Measurements from ENCODE around the gene IMPDH1.
A peak's percentile ranks its signal among the peaks of the same experiment; 100 is the strongest.

Gene IMPDH1

DNA sequence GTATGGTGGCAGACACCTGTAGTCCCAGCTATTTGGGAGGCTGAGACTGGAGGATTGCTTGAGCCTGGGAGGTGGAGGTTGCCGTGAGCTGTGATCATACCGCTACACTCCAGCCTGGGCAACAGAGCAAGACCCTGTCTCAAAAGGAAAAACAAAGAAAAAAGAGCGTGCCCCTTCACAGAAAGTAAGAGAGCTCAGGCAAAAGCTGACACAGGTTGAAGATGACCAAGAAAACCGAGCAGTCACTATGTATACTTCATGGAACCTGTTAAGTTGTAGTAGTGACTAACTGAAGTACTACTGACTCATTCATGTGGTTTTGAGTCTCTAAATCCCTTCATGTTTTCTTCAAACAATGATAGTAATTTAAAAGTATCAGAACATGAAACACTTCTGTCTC lies 47.1 kb downstream of the IMPDH1 start:
- no peaks in the 10 kb centered on the region for H4K20me1 ChIP-seq (ENCODE audit: insufficient read depth, low read length)
- H3K27me3 ChIP-seq (ENCODE audit: low read depth, low read length): peaks cover 51% of the 10 kb centered on the region
- peaks cover 5% of the 10 kb centered on the region for H3K4me1 ChIP-seq (ENCODE audit: low read length)
- H3K9me3 ChIP-seq (ENCODE audit: insufficient read depth, low read length): no peaks in the 10 kb centered on the region
- TF ChIP-seq EZH2phosphoT487 (IDR thresholded peaks at IDR 0.05; ENCODE audit: low read depth): no peak
- TF ChIP-seq, protein P1, sequence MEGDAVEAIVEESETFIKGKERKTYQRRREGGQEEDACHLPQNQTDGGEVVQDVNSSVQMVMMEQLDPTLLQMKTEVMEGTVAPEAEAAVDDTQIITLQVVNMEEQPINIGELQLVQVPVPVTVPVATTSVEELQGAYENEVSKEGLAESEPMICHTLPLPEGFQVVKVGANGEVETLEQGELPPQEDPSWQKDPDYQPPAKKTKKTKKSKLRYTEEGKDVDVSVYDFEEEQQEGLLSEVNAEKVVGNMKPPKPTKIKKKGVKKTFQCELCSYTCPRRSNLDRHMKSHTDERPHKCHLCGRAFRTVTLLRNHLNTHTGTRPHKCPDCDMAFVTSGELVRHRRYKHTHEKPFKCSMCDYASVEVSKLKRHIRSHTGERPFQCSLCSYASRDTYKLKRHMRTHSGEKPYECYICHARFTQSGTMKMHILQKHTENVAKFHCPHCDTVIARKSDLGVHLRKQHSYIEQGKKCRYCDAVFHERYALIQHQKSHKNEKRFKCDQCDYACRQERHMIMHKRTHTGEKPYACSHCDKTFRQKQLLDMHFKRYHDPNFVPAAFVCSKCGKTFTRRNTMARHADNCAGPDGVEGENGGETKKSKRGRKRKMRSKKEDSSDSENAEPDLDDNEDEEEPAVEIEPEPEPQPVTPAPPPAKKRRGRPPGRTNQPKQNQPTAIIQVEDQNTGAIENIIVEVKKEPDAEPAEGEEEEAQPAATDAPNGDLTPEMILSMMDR (IDR thresholded peaks at IDR 0.05; ENCODE audit: low read depth, low read length): no peak
- no peaks in the 10 kb centered on the region for H3K79me2 ChIP-seq (ENCODE audit: low read length)
- H3K9ac ChIP-seq (ENCODE audit: low read length): no peak overlapping the region
- H3K36me3 ChIP-seq (replicated peaks; ENCODE audit: low read depth, low read length): no peaks in the 10 kb centered on the region
- H3K4me3 ChIP-seq (ENCODE audit: low read length): no peak overlapping the region
- H3K27ac ChIP-seq (ENCODE audit: low read length): no peak overlapping the region
- H2AFZ ChIP-seq (ENCODE audit: low read depth, low read length): no peak overlapping the region
- no peak overlapping the region for H3K4me2 ChIP-seq (ENCODE audit: low read length)

DNA sequence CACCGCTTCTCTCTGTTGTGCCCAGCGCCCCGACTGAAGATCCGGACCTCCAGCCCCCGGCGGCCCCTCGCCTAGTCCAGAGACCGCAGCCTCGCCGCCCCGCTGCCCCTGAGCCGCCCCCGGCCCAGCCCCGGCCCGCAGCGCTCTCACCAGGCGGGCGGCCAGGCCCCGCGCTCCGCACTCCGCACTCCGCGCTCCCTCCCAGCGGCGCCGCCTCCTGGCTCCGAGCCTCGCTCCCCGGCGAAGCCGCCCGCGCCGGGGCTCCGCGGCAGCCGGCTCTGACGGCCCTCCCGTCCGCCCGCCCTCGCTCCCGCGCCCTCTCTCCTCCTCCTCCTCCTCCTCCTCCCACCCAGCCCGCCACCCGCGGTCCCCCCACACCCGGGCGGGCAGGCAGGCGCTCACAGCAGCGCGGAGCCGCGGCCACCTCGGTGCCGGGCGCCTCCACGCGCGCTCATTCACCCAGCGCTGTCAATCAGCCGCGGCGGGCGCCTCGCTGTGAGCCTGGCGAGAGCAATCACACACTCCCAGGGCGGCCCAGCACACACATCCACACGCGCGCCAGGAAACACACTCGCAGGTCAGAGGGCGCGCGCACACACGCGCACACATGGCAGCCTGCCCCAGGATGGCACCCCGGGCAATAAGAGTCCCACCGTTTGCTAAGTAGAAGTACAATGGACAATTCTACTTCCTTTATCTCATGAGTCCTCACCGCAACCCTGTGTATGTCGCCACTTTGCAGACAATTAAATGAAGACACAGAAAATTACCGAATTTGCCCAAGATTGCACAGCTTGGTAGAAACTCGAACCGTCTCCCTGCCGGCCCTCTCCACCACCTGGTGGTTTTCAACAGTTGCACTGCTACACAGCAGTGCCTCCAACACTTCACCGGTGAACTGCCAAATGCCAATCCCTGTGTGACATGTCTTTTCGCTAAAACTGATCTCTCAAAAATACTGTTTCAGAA lies 48.1 kb downstream of the IMPDH1 start, which contains the start of gene PRRT4:
TSS of gene PRRT4 (minus strand) at position 280 of the 969 bp plus-strand sequence.
- Histone ChIP-seq H3K9ac (ENCODE audit: low read length) (peak within 1 kb of the TSS; percentile 55), H4K20me1 (ENCODE audit: insufficient read depth, low read length) (no peaks in the 10 kb centered on the region), H3K9me3 (ENCODE audit: insufficient read depth, low read length) (no peaks in the 10 kb centered on the region), H3K27me3 (ENCODE audit: low read depth, low read length) (peaks cover 48% of the 10 kb centered on the region), H3K4me3 (ENCODE audit: low read length) (peak within 1 kb of the TSS; percentile 87), H3K27ac (ENCODE audit: low read length) (no peak within 1 kb of the TSS), H2AFZ (ENCODE audit: low read depth, low read length) (peak within 1 kb of the TSS; percentile 97), H3K79me2 (ENCODE audit: low read length) (no peaks in the 10 kb centered on the region), H3K36me3 (replicated peaks; ENCODE audit: low read depth, low read length) (no peaks in the 10 kb centered on the region), H3K4me1 (ENCODE audit: low read length) (peaks cover 5% of the 10 kb centered on the region), H3K4me2 (ENCODE audit: low read length) (peak within 1 kb of the TSS; percentile 96)
- TF ChIP-seq EZH2phosphoT487 (IDR thresholded peaks at IDR 0.05; ENCODE audit: low read depth): no peak
- TF ChIP-seq, protein P1 (IDR thresholded peaks at IDR 0.05; ENCODE audit: low read depth, low read length): no peak

DNA sequence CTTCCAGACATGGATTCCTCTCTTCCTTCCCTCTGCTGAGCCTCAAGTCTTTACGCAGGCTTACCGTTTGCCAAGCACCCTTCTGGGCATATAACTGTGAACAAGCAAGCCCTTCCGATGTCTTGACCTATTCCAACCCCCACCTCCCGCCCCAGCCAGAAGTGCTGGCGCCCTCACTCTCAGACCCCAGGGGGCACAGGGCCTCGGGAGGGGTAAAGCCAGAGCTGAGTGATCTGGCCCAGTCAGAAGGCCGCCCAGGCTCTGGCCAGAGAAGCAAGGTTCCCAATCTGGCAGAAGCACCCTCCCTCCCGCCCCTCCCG lies 49.5 kb downstream of the IMPDH1 start:
- H3K4me2 ChIP-seq (ENCODE audit: low read length): no peak overlapping the region
- no peak overlapping the region for H3K9ac ChIP-seq (ENCODE audit: low read length)
- peaks cover 5% of the 10 kb centered on the region for H3K4me1 ChIP-seq (ENCODE audit: low read length)
- H3K27me3 ChIP-seq (ENCODE audit: low read depth, low read length): peaks cover 35% of the 10 kb centered on the region
- no peak overlapping the region for H3K27ac ChIP-seq (ENCODE audit: low read length)
- H3K79me2 ChIP-seq (ENCODE audit: low read length): no peaks in the 10 kb centered on the region
- H3K36me3 ChIP-seq (replicated peaks; ENCODE audit: low read depth, low read length): no peaks in the 10 kb centered on the region
- H3K4me3 ChIP-seq (ENCODE audit: low read length): no peak overlapping the region
- H4K20me1 ChIP-seq (ENCODE audit: insufficient read depth, low read length): no peaks in the 10 kb centered on the region
- no peaks in the 10 kb centered on the region for H3K9me3 ChIP-seq (ENCODE audit: insufficient read depth, low read length)
- TF ChIP-seq, protein P1 (IDR thresholded peaks at IDR 0.05; ENCODE audit: low read depth, low read length): no peak
- no peak for TF ChIP-seq EZH2phosphoT487 (IDR thresholded peaks at IDR 0.05; ENCODE audit: low read depth)
- no peak overlapping the region for H2AFZ ChIP-seq (ENCODE audit: low read depth, low read length)

DNA sequence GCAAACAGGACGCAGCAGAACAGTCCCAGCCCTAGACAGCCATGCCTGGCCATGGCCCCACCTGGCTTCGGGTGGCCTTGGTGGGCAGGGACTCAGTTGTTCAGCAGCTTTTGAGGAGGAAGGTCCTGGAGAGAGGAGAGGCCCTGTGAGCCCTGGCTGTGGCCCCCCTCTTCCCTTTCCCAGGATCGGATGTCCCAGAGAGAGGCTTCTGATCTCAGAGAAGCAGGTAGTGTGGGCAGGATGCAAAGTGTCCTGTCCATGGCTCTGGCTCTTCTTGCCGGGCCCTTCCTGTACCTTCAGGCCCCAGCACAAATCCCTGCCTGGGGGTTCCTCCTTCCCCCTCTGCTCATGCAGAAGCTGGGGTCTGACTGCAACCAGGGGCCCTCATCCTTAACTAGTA lies 49.8 kb downstream of the IMPDH1 start:
- Histone ChIP-seq H3K36me3 (replicated peaks; ENCODE audit: low read depth, low read length) (no peaks in the 10 kb centered on the region), H4K20me1 (ENCODE audit: insufficient read depth, low read length) (no peaks in the 10 kb centered on the region), H3K4me3 (ENCODE audit: low read length) (no peak overlapping the region), H3K79me2 (ENCODE audit: low read length) (no peaks in the 10 kb centered on the region), H3K27ac (ENCODE audit: low read length) (no peak overlapping the region), H3K9ac (ENCODE audit: low read length) (no peak overlapping the region), H2AFZ (ENCODE audit: low read depth, low read length) (no peak overlapping the region), H3K27me3 (ENCODE audit: low read depth, low read length) (peaks cover 32% of the 10 kb centered on the region), H3K4me2 (ENCODE audit: low read length) (no peak overlapping the region), H3K9me3 (ENCODE audit: insufficient read depth, low read length) (no peaks in the 10 kb centered on the region), H3K4me1 (ENCODE audit: low read length) (peaks cover 5% of the 10 kb centered on the region)
- TF ChIP-seq, protein P1 (IDR thresholded peaks at IDR 0.05; ENCODE audit: low read depth, low read length): no peak
- TF ChIP-seq EZH2phosphoT487 (IDR thresholded peaks at IDR 0.05; ENCODE audit: low read depth): no peak
